SJCRH30 (cell line): ENCODE data around the gene DNMBP. TPM values are rescaled to one million over a fixed set of nuclear protein-coding genes. Genes with fewer than 3 reads are reported as not detected.

Experiments used
- DNase-seq, 2 experiments: peaks; one replicate each; pipeline ENCODE4 v3.0.0-alpha.2; 2015 to 2020
- H3K27ac ChIP-seq: fragments of 250-450 bp; sonication (Bioruptor Pico); 2 replicates; pipeline ENCODE4 v1.5.1; 2020; ENCODE audit warnings: mild to moderate bottlenecking, moderate library complexity
- H3K27me3 ChIP-seq: fragments of 250-450 bp; sonication (Bioruptor Pico); 2 replicates; pipeline ENCODE4 v1.5.1; 2020; ENCODE audit warnings: mild to moderate bottlenecking, moderate library complexity
- H3K36me3 ChIP-seq: fragments of 250-450 bp; sonication (Bioruptor Pico); 2 replicates; pipeline ENCODE4 v1.5.1; 2020; ENCODE audit warnings: mild to moderate bottlenecking, moderate library complexity
- H3K4me1 ChIP-seq: fragments of 250-450 bp; sonication (Bioruptor Pico); 2 replicates; pipeline ENCODE4 v1.5.1; 2020; ENCODE audit warnings: mild to moderate bottlenecking, moderate library complexity
- H3K4me3 ChIP-seq: fragments of 250-450 bp; sonication (Bioruptor Pico); 2 replicates; pipeline ENCODE4 v1.5.1; 2020; ENCODE audit warnings: mild to moderate bottlenecking, moderate library complexity
- H3K9me3 ChIP-seq: fragments of 250-450 bp; sonication (Bioruptor Pico); replicated peaks from 2 replicates; pipeline ENCODE4 v1.5.1; 2020; ENCODE audit warnings: mild to moderate bottlenecking, moderate library complexity
- total RNA-seq: library from RNA; depleted of rRNA; stranded (reverse); fragments of >200 nt; shearing (Covaris generic); gene quantifications from 2 replicates; pipeline ENCODE4 v1.2.3, GENCODE V29; 2014

The DNMBP gene
- total RNA-seq, 1 experiment from 2014 or later, result 6.9 TPM

GRCh38 chr10:99984211-99985034, 25.3 kb downstream of the DNMBP start:
- H3K4me1 ChIP-seq, result peaks cover 4% of the 10 kb centered on the region; the same call in 1 of the 2 replicates
- H3K4me3 ChIP-seq, result no peak overlapping the region
- H3K27ac ChIP-seq, result no peak overlapping the region
- no peaks in the 10 kb centered on the region for H3K9me3 ChIP-seq
- H3K36me3 ChIP-seq, result no peaks in the 10 kb centered on the region
- no peaks in the 10 kb centered on the region for H3K27me3 ChIP-seq
- DNase-seq, result no peak

GRCh38 chr10:99983280-99983988, 26.3 kb downstream of the DNMBP start:
- Histone ChIP-seq H3K27ac (no peak overlapping the region), H3K4me1 (peaks cover 4% of the 10 kb centered on the region; the same call in 1 of the 2 replicates), H3K27me3 (no peaks in the 10 kb centered on the region), H3K36me3 (no peaks in the 10 kb centered on the region), H3K9me3 (no peaks in the 10 kb centered on the region), H3K4me3 (no peak overlapping the region)
- no peak for DNase-seq

- Histone ChIP-seq H3K27me3 (no peaks in the 10 kb centered on the region), H3K36me3 (no peaks in the 10 kb centered on the region), H3K9me3 (no peaks in the 10 kb centered on the region), H3K27ac (no peak overlapping the region), H3K4me3 (no peak overlapping the region), H3K4me1 (peaks cover 7% of the 10 kb centered on the region; the same call in 1 of the 2 replicates)
- DNase-seq, result no peak
These were observed 27.0 kb downstream of the DNMBP start for GRCh38 chr10:99982728-99983127.

GRCh38 chr10:99981581-99982199, 28.1 kb downstream of the DNMBP start:
- Histone ChIP-seq H3K27ac (no peak overlapping the region), H3K4me1 (peaks cover 16% of the 10 kb centered on the region), H3K4me3 (no peak overlapping the region), H3K27me3 (no peaks in the 10 kb centered on the region), H3K9me3 (no peaks in the 10 kb centered on the region), H3K36me3 (no peaks in the 10 kb centered on the region)
- no peak for DNase-seq

- Histone ChIP-seq H3K4me3 (no peak overlapping the region), H3K9me3 (no peaks in the 10 kb centered on the region), H3K36me3 (no peaks in the 10 kb centered on the region), H3K27ac (no peak overlapping the region), H3K4me1 (peaks cover 26% of the 10 kb centered on the region), H3K27me3 (no peaks in the 10 kb centered on the region)
- no peak for DNase-seq
These were observed 30.6 kb downstream of the DNMBP start for GRCh38 chr10:99979066-99979685.

- Histone ChIP-seq H3K27ac (no peak overlapping the region), H3K4me1 (peaks cover 26% of the 10 kb centered on the region), H3K9me3 (no peaks in the 10 kb centered on the region), H3K36me3 (no peaks in the 10 kb centered on the region), H3K27me3 (no peaks in the 10 kb centered on the region), H3K4me3 (no peak overlapping the region)
- no peak for DNase-seq
These were observed 31.8 kb downstream of the DNMBP start for GRCh38 chr10:99977916-99978315.

- H3K9me3 ChIP-seq, result no peaks in the 10 kb centered on the region
- DNase-seq, result peak; percentile 30 to 50
- H3K27ac ChIP-seq, result peak overlapping the region; percentile 56
- H3K27me3 ChIP-seq, result no peaks in the 10 kb centered on the region
- H3K4me1 ChIP-seq, result peaks cover 26% of the 10 kb centered on the region
- no peaks in the 10 kb centered on the region; the same call in 1 of the 2 replicates for H3K36me3 ChIP-seq
- 0 out of 2 replicates have a peak overlapping the region, but pooled peaks have one; percentile 3 for H3K4me3 ChIP-seq
These were observed 32.7 kb downstream of the DNMBP start for GRCh38 chr10:99976886-99977665.

GRCh38 chr10:99975942-99976809, 33.6 kb downstream of the DNMBP start:
- DNase-seq, result peak; percentile 47 to 79
- peaks cover 22% of the 10 kb centered on the region for H3K4me1 ChIP-seq
- peaks cover 5% of the 10 kb centered on the region; the same call in 1 of the 2 replicates for H3K36me3 ChIP-seq
- peak overlapping the region; percentile 56 for H3K27ac ChIP-seq
- H3K9me3 ChIP-seq, result no peaks in the 10 kb centered on the region
- H3K27me3 ChIP-seq, result no peaks in the 10 kb centered on the region
- H3K4me3 ChIP-seq, result peak overlapping the region; percentile 8; the same call in 1 of the 2 replicates

- Histone ChIP-seq H3K27me3 (no peaks in the 10 kb centered on the region), H3K27ac (no peak overlapping the region), H3K9me3 (no peaks in the 10 kb centered on the region), H3K36me3 (peaks cover 9% of the 10 kb centered on the region; the same call in 1 of the 2 replicates), H3K4me3 (no peak overlapping the region), H3K4me1 (peaks cover 22% of the 10 kb centered on the region)
- DNase-seq, result no peak
These were observed 34.5 kb downstream of the DNMBP start for GRCh38 chr10:99975106-99975829.

GRCh38 chr10:99973190-99973589, 36.6 kb downstream of the DNMBP start:
- Histone ChIP-seq H3K27ac (no peak overlapping the region), H3K4me3 (no peak overlapping the region), H3K36me3 (peaks cover 15% of the 10 kb centered on the region), H3K9me3 (no peaks in the 10 kb centered on the region), H3K27me3 (no peaks in the 10 kb centered on the region), H3K4me1 (peaks cover 22% of the 10 kb centered on the region)
- no peak for DNase-seq

GRCh38 chr10:99967961-99968360, 41.8 kb downstream of the DNMBP start:
- DNase-seq, result no peak
- peaks cover 18% of the 10 kb centered on the region for H3K36me3 ChIP-seq

GRCh38 chr10:99966306-99966705, 43.4 kb downstream of the DNMBP start:
- Histone ChIP-seq H3K9me3 (no peaks in the 10 kb centered on the region), H3K36me3 (peaks cover 14% of the 10 kb centered on the region), H3K4me3 (no peak overlapping the region), H3K27ac (peak overlapping the region; percentile 8; the same call in 1 of the 2 replicates), H3K27me3 (no peaks in the 10 kb centered on the region), H3K4me1 (0 out of 2 replicates have a peak, but pooled peaks cover 8% of the 10 kb centered on the region)
- DNase-seq, result peak; percentile 39 to 63

More at GRCh38 chr10:99967961-99968360, 41.8 kb downstream of the DNMBP start:
- no peak overlapping the region for H3K4me3 ChIP-seq
- no peak overlapping the region for H3K27ac ChIP-seq
- no peaks in the 10 kb centered on the region for H3K9me3 ChIP-seq
- no peaks in the 10 kb centered on the region for H3K27me3 ChIP-seq
- H3K4me1 ChIP-seq, result 0 out of 2 replicates have a peak, but pooled peaks cover 8% of the 10 kb centered on the region
